Left renal pelvis (tissue), 4 donors: ENCODE measurements around the gene GGN. TPM values are rescaled to one million over a fixed set of nuclear protein-coding genes. Genes with fewer than 3 reads are reported as not detected.
"Not testable (repeated sequence)": the region's sequence is repeated elsewhere in the genome, so short reads cannot be mapped to it uniquely, and the experiment has no call there.

ENCODE experiments used
- DNase-seq, 4 donors: peaks; one replicate each; pipeline ENCODE4 v3.0.0-alpha.2; 2013; ENCODE audit warnings: low read depth in 4 of 4, low spot score in 3 of 4
- polyA plus RNA-seq, 4 donors: library from polyadenylated mRNA; unstranded; fragments of 120-200 nt; gene quantifications; one replicate each; pipeline ENCODE4 v1.2.1, GENCODE V29; 2013; ENCODE audit not compliant: insufficient read length in 4 of 4

Gene GGN
- polyA plus RNA-seq, 4 donors = 0.19 to 0.92 (median 0.56) TPM

DNA sequence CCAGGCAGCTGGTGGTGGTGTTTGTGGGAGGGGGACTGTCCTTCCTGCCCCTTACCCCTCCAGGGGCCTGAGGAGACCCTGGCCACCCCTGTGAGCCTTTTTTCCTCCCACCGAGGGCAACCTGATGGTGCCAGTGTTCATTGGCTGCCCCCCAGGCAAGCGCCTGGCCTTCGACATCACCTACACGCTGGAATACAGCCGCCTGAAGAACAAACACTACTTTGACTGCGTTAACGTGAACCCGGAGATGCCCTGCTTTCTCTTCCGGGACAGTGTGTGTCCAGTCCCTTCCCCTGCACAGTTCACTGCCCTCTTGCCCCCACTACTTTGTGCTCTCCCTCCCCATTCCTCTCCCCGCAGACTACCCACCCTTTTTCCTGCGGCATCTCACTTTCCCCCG, 20.8 kb downstream of the GGN start:
- no peak for DNase-seq

DNA sequence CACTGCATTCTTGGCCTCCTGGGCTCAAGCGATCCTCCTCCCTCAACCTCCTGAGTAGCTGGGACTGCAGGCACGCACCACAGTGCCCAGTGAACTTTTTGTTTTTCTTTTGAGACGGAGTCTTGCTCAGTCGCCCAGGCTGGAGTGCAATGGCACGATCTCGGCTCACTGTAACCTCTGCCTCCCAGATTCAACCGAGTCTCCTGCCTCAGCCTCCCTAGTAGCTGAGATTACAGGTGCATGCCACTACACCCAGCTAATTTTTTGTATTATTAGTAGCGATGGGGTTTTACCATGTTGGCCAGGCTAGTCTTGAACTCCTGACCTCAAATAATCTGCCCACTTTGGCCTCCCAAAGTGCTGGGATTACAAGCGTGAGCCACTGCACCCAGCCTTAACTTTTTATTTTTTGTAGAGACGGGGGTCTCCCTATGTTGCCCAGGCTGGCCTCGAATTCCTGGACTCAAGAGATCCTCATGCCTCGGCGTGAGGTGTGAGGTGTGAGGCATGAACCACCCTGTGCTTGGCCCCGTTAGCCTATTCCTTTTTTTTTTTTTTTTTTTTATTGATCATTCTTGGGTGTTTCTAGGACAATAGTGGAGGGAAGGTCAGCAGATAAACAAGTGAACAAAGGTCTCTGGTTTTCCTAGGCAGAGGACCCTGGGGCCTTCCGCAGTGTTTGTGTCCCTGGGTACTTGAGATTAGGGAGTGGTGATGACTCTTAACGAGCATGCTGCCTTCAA, 24.7 kb downstream of the GGN start:
- not testable (repeated sequence) for DNase-seq

DNA sequence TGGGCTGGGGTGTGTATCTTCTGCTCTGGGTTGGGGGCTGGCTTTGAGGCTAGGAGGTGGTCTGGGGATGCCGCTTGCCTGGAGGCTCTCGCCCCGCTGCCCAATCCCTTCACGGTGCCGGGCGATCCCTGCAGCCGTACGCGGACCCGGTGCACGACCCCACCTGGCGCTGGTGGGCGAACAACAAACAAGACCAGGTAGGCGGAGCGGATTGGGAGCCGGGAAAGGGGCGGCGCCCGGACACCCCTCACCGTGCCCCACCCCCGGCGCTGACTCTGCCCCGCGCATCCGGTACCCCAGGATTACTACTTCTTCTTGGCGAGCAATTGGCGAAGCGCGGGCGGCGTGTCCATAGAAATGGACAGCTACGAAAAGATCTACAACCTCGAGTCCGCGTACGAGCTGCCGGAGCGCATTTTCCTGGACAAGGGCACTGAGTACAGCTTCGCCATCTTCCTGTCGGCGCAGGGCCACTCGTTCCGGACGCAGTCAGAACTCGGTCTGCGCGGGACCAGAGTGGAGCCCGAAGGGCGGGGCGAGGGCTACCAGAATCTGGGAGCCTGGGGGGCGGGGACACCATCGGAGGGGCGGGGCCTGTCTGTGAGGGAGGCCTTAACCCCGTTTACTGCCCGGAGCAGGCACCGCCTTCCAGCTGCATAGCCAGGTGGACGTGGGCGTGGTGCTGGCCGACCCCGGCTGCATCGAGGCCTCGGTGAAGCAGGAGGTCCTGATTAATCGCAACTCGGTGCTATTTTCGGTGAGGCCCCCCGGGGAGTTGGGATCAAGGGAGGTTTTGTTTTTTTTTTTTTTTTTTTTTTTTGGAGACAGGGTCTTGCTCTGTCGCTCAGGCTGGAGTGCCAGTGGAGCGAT, 25.5 kb downstream of the GGN start:
- DNase-seq = no peak

DNA sequence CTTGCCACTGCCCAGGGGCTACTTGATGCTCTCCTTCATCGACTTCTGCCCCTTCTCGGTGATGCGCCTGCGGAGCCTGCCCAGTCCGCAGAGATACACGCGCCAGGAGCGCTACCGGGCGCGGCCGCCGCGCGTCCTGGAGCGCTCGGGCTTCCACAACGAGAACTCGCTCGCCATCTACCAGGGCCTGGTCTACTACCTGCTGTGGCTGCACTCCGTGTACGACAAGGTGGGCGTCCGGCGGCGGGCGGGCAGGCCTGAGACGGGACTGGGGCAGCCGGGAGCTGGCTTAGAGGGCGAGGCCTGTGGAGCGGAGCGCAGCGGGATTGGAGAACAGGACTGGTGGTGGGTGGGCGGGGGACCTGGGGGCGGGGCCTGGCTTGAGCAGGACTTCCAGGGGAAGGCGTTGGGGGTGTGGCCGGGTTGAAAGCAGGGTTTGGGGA, 26.2 kb downstream of the GGN start:
- DNase-seq = peak in 3 of 4 donors; percentile 58 to 62 (median 60)

DNA sequence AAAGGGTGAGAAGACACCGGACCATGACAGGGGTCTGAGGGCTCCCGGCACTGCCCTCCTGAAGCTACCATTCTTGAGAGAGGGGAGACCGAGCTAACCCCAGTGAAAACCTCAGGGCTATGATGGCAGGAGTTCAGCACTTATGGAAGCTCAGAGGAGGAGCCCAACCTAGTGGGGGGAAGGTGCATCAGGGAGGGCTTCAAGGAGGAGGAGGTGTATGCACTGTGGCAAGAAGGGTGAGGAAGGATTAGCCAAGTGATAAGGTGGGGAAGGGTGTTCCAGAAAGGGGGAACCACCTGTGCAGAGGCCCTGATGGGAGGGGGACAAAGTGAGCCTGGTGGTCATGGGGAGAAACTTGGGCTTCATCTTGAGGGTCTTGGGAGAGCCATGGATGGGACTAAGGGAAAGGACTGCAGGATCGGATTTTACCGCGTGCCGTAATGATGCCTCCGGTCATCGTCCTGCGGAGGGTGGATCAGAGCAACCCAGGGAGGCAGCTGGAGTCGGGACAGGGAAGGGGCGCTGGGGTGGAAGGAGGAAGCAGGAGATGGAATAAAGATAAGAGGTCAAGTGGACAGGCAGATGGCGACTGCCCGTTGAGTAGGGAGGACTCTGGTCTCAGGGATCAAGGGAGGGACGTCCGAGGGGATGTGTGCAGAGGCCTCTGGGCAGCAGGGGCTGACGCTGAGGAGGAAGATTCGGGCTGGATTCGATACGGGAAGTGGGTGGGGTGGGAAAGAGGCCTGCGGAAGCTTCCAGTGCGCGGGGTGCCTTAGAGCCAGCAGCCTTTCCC, 26.8 kb downstream of the GGN start:
- no peak for DNase-seq

DNA sequence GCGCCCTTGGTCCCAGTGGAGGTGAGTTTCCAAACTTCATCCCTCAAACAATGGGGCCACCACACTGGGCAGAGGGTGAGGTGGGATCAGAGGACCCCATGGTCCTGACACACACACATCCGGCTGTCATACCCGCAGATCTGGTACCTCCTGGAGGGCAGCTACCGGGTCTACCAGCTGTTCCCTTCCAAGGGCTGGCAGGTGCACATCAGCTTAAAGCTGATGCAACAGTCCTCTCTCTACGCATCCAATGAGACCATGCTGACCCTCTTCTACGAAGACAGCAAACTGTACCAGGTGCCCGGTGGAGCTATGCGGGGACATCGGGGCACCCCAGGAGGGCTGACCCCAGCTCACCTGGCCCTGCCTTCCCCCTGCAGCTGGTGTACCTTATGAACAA, 27.5 kb downstream of the GGN start:
- DNase-seq = no peak

DNA sequence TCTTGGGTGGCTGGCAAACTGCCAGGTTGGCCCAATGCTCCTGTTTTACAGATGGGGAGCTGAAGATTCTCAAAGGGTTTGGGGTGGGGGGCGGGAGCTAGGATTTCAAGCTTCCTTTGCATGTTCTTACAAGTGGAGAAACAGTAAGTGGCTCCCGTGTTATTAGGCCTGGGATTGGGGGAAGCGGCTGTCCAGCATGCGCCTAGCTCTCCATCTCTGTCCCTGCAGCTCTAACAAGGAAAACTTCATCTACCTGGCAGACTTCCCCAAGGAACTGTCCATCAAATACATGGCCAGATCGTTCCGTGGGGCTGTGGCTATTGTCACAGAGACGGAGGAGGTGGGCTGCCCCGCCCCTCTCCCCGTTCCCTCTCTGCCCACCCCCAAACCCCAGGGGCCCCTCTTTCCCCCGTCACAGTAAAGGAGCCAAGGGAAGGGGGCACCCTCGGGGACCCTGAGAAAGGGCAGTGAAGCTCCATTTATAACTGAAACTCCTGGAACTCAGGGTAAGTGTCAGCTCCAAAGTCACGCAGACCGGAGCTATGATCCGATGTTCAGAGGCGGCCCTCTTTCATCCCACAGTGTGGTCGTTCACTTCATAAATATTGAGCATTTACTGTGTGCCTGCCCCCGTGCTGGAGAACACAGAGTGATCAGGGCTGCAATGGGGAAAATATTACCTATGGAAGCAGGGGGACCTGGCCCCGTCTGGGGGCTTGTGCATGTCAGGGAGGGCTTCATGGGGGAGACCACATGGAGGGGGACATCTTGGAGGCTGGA, 28.4 kb downstream of the GGN start:
- no peak for DNase-seq

DNA sequence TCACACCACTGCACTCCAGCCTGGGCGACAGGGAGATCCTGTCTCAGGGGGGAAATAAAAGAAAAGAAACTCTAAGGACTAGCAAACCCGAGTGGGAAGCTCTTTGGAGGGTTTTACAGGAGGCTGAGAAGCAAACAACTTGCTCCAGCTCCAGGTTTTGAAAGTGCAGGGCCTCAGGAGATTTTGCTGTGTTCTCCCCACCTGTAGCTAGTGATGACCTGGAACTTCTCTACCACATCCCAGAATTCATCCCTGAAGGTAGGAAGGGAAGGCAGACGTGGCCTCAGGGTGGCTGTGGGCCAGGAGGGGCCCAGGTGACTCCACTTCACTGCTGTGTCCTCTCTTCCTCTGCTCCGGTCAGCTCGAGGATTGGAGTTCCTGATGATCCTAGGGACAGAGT, 29.8 kb downstream of the GGN start:
- DNase-seq = no peak

DNA sequence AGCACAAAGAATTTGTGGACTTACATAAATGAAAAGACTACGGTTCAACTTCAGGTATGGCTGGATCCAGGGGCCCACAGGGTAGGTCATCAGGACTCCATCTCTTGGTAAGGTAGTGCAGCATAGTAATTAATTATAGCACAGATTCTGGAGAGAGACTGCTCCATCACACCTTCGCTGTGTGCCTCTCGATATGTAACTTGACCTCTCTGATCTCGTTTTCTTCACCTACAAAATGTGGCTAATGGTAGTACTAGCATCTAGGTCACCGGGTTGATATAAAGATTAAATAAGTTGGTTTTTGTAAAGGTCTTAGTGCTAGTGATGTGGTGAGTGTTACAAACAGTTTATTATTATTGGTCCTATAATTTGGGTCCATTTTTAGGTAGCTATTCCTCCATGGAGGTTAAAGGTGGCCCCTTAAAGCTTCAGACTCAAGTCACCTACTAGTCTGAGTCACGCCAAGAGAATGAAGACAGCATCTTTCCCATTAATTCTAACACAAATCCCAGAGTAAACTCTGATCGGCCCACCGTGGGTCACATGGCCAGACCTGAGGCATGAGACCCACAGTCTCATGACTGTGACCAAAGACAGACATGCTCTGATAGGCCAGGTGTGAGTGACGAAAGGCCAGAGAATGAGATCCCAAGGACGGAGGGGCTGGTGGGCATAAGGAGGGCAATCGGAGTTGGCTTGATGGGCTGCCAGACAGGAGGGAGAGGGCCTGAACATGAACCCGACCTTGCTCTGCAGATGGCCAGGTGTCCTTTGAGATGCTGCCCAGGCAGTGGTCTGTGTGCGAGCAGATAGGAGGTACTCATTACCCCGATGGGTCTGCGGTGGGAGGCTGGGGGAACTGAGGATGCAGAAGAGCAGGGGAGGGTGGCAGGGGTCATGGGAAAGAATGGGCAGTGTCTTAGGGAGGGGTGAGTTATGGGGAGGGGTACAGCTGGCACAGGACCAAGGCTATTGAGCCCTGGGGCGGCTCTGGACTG, 31.8 kb downstream of the GGN start:
- DNase-seq = no peak

DNA sequence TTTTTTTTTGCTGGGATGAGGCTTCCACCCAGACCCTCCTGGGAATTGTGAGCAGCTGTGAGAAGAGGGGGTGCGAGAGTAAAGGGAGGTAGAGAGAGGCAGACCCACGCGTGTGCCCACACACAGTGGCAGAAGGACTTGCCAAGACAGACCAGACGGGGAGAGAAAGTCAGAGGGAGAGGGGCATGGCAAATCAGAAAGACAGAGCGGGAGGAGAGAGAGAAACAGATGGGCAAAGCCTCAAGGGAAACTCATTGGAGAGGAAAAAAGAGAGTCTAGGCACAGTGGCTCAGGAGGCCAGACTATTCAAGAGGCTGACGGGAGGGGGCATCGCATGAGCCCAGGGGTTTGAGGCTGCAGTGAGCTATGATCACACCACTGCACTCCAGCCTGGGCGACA, 35.2 kb downstream of the GGN start:
- DNase-seq = no peak

DNA sequence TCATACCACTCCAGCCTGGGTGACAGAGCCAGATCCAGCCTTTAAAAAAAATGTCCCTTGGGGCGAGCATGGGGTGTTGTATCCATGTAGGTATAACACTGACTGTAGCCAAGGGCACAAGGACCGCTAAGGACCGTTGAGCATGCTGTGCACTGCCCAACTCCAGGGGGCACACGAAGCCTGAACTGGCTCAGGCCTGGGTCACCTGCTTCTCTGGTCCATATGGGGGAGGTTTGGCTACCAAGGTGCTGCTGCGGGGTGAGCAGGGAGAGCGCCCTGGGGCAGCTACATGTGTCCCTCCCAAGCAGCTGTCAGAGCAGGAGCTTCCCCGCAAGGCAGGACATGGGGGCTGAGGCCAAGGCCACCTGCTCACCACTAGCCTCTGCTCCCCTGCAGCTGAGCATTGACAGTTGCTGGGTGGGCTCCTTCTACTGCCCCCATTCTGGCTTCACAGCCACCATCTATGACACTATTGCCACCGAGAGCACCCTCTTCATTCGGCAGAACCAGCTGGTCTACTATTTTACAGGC, 35.9 kb downstream of the GGN start:
- no peak for DNase-seq

DNA sequence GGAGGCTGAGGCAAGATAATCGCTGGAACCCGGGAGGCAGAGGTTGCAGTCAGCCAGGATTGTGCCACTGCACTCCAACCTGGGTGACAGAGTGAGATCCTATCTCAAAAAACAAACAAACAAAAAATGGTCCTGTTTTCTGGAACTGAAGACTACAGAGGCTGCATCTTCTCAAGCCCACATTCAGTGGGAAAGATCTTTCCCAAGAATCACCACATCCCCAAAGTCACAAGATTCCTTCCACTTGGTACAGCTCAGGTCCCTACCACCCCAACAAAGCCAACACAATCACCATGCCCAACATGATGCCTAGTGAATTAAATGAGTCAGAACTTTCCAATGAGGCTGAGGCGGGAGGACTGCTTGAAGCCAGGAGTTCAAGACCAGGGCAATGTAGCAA, 37.0 kb downstream of the GGN start:
- DNase-seq = no peak

DNA sequence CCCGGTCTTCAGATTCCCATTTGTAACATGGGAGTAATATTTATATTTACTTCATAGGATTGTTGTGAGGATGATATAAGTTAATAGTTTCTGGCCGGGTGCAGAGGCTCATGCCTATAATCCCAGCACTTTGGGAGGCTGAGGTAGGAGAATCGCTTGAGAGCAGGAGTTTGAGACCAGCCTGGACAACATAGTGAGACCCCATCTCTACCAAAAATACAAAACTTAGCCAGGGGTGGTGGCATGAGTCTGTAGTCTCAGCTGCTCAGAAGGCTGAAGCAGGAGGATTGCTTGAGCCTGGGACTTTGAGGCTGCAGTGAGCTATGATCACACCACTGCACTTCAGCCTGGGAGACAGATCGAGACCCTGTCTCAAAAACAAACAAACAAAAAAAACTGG, 41.0 kb downstream of the GGN start:
- no peak for DNase-seq

DNA sequence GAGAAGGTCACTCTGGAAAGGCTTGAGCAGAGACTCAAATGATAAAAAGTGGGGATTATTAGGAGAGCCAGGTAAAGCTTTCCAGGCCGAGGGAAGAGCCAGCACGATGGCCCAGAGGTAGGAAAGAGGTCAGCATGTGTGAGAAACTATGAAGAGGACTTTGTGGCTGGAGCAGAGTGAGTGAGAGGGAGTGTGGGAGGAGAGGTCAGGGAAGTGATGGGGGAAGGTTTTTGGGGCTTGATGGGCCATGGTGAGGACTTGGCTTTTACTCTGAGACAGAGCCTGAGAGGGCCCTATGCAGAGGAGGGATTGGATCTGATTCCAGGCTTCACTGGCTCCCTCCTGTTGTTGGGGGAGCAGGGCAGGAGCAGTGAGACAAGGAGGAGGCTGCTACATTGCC, 46.9 kb downstream of the GGN start:
- no peak for DNase-seq

DNA sequence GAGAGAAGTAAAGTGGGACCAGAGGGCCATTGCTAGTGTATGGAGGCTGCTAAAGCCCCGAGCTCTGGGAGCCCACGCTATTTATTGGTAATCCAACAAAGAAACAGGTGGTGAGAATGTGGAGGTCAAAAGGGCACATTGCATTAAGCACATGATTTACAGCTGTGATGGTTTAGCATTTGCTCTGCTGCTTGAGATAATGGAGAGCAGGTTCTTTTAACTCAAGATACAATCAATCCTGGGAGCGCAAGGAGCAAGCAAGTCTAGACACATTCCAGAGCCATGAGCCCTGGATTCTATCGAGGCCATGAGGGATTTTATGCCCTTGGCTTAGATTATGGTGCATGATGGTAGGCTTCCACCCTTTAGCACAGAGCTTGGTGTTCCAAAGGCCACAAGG, 48.8 kb downstream of the GGN start:
- not testable (repeated sequence) for DNase-seq

DNA sequence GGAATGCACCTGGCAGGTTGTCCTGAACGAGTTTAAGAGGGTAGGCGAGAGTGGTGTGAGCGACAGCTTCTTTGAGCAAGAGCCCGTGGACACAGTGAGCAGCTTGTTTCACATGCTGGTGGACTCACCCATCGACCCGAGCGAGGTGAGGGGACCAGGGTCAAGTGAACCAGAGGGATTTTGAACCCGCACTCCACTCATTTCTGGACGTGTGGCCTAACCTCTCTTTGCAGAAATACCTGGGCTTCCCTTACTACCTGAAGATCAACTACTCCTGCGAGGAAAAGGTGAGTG, 50.5 kb downstream of the GGN start:
- no peak for DNase-seq

DNA sequence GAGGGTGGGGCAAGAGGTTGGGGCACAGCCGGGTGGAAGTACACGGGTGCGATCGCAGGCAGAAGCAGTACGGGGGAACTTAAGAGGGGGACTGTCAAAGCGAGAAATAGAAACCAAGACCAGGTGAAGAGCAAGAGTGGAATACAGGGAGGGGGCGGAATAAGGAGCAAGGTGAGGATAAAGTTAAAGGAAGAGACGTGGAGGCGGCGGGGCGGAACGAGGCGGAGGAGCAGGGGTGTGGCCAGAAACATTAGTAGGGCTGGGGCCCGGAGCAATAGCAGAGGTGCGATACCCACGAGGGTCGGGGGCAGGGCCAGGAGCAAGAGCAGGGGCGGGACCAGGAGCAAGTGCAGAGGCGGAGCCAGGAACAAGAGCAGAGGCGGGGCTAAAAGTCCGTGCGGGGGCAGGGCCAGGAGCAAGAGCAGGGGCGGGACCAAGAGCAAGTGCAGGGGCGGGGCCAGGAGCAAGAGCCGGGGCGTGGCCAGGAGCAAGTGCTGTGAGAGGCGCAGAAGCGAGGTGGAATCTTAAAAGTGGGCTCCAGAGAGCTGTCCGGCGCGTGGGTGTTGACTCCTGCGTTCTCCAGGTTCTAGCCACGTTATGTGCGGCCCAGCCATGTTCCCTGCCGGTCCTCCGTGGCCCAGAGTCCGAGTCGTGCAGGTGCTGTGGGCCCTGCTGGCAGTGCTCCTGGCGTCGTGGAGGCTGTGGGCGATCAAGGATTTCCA, 51.0 kb downstream of the GGN start:
- peak; percentile 75 to 87 (median 81) for DNase-seq

DNA sequence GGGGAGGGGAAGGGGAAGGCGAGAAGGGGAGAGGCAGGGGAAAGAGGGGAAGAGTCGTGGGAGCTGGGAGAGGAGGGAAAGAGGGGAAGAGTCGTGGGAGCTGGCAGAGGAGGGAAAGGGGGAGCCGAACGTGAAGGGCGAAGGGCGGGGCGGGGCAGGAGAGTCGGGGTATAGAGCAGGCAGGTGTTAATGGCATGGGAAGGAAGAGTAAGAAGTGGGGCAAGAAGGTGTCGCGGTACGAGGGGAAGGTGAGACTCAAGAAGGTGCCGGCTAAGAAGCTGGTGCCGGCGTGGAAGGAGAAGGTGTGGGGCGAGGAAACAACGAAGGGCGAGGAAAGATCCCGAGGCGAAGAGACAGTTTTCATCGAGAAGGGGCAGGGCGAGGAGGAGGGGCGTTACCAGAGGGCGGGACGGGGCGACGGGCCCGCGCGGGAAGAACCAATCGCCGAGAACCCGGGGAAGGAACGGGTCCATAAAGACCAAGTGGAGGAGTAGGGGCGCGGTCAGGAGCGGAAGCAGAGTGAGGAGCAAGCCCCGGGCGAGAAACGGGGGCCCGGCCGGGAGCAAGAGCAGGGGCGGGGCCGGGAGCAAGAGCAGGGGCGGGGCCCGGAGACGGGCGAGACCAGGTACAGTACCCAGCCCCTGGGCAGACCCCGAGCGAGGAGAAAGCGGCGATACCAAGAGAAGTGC, 51.7 kb downstream of the GGN start:
- peak; percentile 79 to 81 (median 80) for DNase-seq
